Measurements from ENCODE around the gene CDH4.
"Not testable (repeated sequence)": the region's sequence is repeated elsewhere in the genome, so short reads cannot be mapped to it uniquely, and the experiment has no call there.

Gene CDH4

DNA sequence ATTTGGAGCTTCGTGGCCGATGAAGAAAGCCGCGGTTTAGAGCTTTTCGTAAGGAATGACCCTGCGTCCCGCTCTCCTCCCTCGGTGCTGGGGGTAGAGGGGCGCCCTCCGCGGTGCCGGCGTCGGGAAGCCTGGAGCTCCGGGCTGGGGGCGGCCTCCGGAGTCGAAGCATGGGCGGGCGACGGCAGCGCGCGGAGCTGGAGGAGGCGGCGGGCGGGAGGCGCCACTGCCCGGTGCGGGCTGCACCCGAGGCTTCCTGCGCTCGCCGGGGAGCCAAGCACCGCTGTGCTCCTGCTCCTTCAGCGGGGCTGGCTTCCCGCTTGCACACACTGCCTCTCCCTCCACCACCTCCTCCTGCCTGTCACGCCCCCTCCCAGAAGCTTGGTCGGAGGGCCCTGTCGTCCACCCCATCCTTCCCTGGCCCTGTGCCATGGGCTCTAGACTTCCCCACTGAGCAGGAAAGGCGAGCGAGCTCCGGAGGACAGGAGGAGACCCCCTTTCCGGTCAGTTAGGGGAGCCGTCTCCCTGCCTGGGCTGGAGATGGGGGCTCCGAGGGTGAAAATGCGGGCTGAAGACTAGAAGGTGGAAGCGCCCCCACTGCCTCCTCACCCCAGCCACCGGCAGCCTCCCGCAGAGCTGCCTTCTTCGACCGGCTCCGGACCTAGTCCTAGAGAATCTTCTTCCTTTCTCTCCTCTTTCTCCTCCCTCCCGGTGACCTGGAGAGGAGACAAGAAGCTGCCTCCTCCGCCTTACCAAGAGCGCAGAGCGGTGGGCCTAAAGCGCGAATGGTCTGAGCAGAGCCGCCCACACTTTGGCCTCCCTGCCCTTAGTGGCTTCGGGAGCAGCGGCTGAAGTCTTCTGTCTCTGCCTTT is 1.8 kb downstream of the CDH4 start:
- DNase-seq, result no peak

DNA sequence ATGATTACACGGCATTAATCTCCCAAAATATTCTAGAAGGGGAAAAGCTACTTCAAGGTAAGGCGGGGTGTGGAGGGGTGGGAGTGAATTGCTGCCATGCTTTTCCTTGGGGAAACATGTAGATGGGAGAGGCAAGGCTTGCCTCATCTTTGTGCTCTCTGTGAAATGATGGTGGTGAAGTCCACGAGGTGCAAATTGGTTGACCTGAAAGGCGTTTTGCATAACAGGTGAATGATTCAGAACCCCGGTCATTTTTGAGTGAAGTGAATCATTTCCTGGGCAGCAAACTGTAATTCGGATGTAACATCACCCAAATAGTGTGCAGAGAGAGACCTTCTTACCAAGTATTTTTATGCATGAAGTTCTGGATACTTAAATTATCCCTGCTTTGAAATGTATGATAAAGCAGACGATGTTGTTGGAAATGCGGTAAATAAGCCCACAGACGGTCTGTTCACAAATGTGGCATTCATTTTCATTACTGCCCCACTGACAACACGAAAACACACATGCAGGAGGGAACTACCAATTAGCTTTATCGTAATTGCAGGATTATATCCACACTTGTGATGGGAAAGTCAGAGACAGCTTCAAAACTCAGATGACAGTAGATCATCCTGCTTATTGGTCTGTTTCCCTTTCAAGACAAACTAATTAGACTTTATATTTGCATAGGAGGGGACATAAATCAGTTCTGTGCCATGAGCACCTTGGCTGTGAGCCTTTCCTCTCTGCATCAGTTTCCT is 3.0 kb downstream of the CDH4 start:
- DNase-seq, result no peak

GRCh38 chr20:61256365-61256764 is 4.3 kb downstream of the CDH4 start:
- DNase-seq, result no peak

GRCh38 chr20:61256824-61257223 is 4.8 kb downstream of the CDH4 start:
- DNase-seq, result no peak

DNA sequence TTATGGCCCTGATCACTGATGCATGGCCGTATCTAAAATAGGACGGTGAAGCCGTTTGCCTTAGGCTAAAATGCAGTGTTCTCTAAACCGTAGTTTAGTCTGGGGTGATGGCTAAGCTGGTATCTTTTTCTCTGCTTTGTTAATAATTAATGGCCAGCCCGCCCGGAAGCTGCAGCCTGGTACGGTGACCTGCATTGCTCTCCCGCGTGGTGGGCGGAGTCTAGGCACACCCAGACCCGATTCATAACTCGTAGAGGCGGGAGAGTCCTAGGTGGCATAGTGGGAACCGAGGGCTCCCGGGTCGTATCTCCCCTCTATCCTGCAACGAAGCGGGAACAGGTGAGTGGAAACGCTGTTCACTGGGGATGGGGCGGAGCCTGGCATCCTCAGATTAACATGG is 5.5 kb downstream of the CDH4 start:
- DNase-seq, result no peak

DNA sequence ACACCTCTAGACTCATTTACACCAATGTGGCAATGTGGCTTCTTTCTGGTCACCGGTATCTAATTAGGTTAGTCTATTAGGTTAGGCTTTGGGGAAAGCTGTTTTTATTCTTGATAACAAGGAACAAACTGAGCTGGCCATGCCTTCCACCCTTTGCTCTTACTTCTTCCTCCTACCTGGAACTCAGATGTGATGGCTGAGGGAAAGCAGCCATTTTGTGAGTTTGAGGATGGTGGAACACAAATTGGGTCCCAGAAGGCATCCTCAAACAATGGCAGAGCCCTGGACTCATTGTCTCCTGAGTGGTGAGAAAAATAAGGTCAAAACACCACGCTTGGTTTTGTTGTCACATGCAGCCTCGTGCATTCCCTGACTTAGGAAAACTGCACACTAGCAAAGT is 7.7 kb downstream of the CDH4 start:
- DNase-seq, result no peak

GRCh38 chr20:61260905-61261304 is 8.8 kb downstream of the CDH4 start:
- no peak for DNase-seq

GRCh38 chr20:61262036-61262435 is 10.0 kb downstream of the CDH4 start:
- no peak for DNase-seq

GRCh38 chr20:61262514-61262913 is 10.5 kb downstream of the CDH4 start:
- no peak for DNase-seq

GRCh38 chr20:61263084-61263695 is 11.1 kb downstream of the CDH4 start:
- DNase-seq, result no peak

DNA sequence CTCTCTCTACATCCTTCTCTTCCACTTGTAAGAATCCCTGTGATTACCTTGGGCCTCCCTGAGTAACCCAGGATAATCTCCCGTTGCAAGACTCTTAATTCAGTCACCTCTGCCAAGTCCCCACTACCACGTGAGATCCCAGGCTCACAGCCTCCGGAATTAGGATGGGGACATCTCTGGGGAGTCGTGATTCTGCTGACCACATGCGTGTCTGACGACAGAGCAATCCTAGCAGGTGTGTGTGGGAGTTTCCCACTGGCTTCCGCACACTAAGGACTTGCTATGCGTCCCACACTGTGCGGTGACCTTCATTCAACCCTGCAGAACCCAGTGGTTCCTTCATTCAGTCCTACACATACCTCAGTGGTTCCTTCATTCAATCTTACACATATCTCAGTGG is 11.9 kb downstream of the CDH4 start:
- no peak for DNase-seq

DNA sequence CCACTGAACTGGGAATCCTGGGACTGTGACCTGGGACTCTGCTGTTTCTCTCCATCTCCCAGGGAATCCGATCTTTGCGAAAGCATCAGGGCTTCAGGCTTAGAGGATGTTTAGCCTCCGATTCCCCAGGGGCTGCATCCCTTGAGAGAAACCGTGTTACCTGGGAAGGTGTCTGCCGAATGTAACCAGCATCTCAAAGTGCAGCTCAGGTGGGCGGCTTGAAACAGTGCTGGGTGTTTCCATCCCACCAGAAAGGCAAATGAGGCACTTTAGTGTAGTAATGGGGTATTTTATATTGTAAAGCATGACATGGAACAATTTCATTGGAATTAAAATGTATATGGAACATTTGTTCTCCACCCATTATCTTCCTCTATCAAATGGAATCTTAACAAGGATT is 15.2 kb downstream of the CDH4 start:
- DNase-seq, result no peak

GRCh38 chr20:61268024-61268423 is 16.0 kb downstream of the CDH4 start:
- DNase-seq, result no peak

DNA sequence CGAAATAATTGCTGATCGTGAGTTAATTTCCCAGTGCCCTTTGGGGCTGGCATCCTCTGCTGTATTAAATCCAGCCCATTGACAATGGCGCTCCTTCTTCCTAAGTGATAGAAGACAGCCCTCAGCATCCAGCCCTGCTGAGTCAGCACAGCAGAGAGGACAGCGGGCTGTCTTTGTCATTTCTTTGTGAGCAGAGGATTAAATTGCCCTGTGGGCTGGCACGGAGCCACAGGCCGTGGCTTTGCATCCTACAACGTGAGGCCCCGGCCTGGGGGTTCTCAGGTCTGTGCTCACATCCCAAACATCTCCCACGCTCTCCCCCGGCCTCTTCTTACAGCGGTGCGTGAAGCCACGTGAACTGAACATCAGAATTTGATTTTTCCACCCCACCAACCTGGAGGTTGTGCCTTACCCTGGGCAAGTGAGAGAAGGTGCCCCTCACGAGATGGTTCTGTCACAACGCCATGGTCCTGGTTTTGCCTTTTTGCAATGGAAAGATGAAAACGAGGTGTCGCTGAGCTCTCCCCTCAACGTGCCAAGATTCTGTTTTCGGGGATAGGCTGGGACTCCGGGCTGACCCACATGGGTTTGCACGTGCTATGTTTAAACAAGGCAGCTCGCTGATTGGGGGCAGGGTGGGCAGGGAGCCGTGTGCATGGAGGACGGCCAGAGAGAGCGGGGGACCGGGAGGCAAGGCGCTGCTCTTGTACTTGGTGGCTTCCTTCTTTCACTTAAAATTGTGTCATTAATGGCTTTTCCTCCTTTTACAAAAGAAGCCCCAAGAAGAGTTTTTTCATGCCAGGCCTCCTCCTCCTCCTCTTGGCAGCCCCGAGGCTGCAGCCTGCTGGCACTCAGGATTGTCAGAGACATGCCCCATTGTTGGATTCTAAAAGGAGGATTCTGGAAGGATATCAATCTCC is 19.5 kb downstream of the CDH4 start:
- no peak for DNase-seq

- not testable (repeated sequence) for DNase-seq
These were observed 21.0 kb downstream of the CDH4 start for GRCh38 chr20:61273024-61273423.

- DNase-seq, result not testable (repeated sequence)
These were observed 21.6 kb downstream of the CDH4 start for GRCh38 chr20:61273666-61274065.

DNA sequence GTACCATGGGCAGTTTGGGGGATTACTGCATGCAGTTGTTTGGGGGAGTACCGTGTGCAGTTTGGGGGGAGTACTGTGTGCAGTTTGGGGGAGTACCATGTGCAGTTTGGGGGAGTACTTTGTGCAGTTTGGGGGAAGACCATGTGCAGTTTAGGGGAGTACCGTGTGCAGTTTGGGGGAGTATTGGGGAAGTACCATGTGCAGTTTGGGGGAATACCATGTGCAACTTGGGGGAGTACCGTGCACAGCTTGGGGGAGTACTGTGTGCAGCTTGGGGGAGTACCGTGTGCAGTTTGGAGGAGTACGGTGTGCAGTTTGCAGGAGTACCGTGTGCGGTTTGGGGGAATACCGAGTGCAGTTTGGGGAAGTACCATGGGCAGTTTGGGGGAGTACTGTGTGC is 22.3 kb downstream of the CDH4 start:
- DNase-seq, result no peak

DNA sequence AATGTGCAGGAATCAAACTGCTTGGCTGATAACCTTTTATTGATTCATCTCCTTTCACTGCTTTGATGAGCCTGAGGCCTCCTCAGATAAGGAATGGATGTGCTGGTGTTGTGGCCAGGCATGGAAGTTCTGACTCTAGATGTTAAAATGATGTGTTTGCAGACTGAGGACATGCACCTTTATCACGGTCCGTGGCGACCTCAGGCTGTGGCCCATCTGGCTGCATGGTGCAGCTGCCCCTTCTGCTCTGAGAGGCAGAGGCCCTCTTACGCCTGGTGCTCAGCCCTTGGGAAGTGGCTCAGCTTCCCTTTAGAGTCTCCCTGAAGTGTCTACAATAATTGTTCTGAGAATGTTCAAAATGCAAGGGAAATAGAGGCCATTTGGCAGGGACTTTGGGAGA is 26.2 kb downstream of the CDH4 start:
- no peak for DNase-seq

DNA sequence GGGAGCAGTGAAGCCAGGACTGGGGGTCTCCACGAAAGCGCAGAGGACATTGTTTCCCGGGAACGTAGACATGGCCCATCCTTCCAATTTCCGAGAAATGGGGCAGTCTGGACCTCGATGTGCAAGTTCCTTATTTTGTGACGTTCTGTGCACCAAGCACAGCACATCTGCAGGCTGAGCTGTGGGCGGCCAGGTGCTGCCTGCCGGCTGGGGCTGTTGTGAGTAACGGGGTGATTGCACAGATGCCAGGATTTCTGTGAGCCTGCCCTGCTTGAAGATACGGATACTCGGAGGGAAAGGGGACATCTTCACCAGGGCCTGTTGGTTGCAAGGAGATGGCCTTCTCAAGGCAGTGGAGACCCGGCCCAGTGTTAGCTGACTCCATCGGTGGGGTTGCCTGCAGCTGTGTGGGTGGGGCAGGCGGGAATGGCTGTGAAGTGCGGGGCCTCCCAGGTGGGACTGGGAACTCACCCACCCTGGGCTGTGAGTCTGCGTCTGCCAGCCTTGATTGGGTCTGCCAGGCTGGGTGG is 27.6 kb downstream of the CDH4 start:
- no peak for DNase-seq

GRCh38 chr20:61280217-61280980 is 28.3 kb downstream of the CDH4 start:
- no peak for DNase-seq

DNA sequence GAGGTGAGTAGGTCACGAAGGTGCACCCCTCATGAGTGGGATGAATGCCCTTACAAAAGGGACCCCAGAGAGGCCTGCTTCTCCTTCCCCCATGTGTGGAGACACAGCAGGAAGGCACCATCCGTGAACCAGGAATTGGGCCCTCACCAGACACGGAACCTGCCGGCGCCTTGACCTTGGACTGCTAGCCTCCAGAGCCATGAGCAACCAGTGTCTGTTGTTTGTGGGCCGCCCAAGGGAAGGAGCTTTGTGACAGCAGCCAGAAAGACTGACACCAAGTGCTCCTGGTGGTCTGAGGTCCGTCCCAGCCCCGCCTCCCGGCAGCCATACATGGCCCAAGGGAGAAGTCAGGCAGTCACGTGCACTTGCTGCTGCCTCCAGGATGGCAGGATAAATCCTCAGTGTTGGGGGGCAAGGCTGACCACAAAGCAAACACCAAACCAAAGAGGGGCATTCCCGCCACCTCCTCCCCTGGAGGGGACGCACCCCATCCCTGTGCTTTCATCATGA is 29.3 kb downstream of the CDH4 start:
- no peak for DNase-seq

Data from CD4-positive, alpha-beta T cell treated with Interleukin-15 for 1 hour (primary cell).